ENCODE data around the gene SEMA3D.

The SEMA3D gene

DNA sequence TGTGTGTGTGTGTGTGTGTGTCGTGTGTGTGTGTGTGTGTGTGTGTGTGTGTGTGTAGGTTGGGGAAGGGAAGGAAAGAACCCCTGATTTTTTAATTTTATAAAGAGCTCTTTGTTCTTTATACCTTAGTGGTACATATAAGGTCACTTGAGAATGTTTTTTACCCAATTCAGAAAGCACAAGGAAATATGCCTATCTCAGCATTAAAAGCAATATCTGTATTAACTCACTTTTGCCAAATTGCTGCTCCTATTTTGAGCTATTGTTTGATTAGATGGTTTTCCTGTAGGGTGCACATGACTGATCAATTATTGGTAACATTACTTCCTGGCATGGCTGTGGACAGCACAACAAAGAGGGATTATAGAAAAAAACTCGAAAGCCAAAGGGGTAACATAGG, 60.5 kb downstream of the SEMA3D start:
- Histone ChIP-seq H2AFZ (ENCODE audit: low read depth, low read length) (no peak overlapping the region), H3K27me3 (ENCODE audit: low read depth, low read length) (no peaks in the 10 kb centered on the region), H4K20me1 (ENCODE audit: insufficient read depth, low read length) (no peaks in the 10 kb centered on the region), H3K36me3 (replicated peaks; ENCODE audit: low read depth, low read length) (no peaks in the 10 kb centered on the region), H3K79me2 (ENCODE audit: low read length) (no peaks in the 10 kb centered on the region), H3K4me2 (ENCODE audit: low read length) (no peak overlapping the region), H3K27ac (ENCODE audit: low read length) (no peak overlapping the region), H3K9ac (ENCODE audit: low read length) (no peak overlapping the region), H3K4me3 (ENCODE audit: low read length) (no peak overlapping the region), H3K9me3 (ENCODE audit: insufficient read depth, low read length) (no peaks in the 10 kb centered on the region), H3K4me1 (ENCODE audit: low read length) (no peaks in the 10 kb centered on the region)
- no peak for TF ChIP-seq EZH2phosphoT487 (IDR thresholded peaks at IDR 0.05; ENCODE audit: low read depth)
- TF ChIP-seq, protein P1, sequence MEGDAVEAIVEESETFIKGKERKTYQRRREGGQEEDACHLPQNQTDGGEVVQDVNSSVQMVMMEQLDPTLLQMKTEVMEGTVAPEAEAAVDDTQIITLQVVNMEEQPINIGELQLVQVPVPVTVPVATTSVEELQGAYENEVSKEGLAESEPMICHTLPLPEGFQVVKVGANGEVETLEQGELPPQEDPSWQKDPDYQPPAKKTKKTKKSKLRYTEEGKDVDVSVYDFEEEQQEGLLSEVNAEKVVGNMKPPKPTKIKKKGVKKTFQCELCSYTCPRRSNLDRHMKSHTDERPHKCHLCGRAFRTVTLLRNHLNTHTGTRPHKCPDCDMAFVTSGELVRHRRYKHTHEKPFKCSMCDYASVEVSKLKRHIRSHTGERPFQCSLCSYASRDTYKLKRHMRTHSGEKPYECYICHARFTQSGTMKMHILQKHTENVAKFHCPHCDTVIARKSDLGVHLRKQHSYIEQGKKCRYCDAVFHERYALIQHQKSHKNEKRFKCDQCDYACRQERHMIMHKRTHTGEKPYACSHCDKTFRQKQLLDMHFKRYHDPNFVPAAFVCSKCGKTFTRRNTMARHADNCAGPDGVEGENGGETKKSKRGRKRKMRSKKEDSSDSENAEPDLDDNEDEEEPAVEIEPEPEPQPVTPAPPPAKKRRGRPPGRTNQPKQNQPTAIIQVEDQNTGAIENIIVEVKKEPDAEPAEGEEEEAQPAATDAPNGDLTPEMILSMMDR (IDR thresholded peaks at IDR 0.05; ENCODE audit: low read depth, low read length) = no peak

GRCh38 chr7:85125651-85126131, 61.2 kb downstream of the SEMA3D start:
- no peaks in the 10 kb centered on the region for H3K9me3 ChIP-seq (ENCODE audit: insufficient read depth, low read length)
- no peaks in the 10 kb centered on the region for H4K20me1 ChIP-seq (ENCODE audit: insufficient read depth, low read length)
- H3K27ac ChIP-seq (ENCODE audit: low read length) = no peak overlapping the region
- no peaks in the 10 kb centered on the region for H3K4me1 ChIP-seq (ENCODE audit: low read length)
- H3K36me3 ChIP-seq (replicated peaks; ENCODE audit: low read depth, low read length) = no peaks in the 10 kb centered on the region
- H3K4me2 ChIP-seq (ENCODE audit: low read length) = no peak overlapping the region
- TF ChIP-seq, protein P1 (IDR thresholded peaks at IDR 0.05; ENCODE audit: low read depth, low read length) = no peak
- no peak for TF ChIP-seq EZH2phosphoT487 (IDR thresholded peaks at IDR 0.05; ENCODE audit: low read depth)
- no peak overlapping the region for H3K9ac ChIP-seq (ENCODE audit: low read length)
- H3K4me3 ChIP-seq (ENCODE audit: low read length) = no peak overlapping the region
- no peaks in the 10 kb centered on the region for H3K27me3 ChIP-seq (ENCODE audit: low read depth, low read length)
- H3K79me2 ChIP-seq (ENCODE audit: low read length) = no peaks in the 10 kb centered on the region
- no peak overlapping the region for H2AFZ ChIP-seq (ENCODE audit: low read depth, low read length)

GRCh38 chr7:85125176-85125575, 61.7 kb downstream of the SEMA3D start:
- Histone ChIP-seq H3K9me3 (ENCODE audit: insufficient read depth, low read length) (no peaks in the 10 kb centered on the region), H3K36me3 (replicated peaks; ENCODE audit: low read depth, low read length) (no peaks in the 10 kb centered on the region), H3K4me2 (ENCODE audit: low read length) (no peak overlapping the region), H3K4me1 (ENCODE audit: low read length) (no peaks in the 10 kb centered on the region), H3K27me3 (ENCODE audit: low read depth, low read length) (no peaks in the 10 kb centered on the region), H3K9ac (ENCODE audit: low read length) (no peak overlapping the region), H4K20me1 (ENCODE audit: insufficient read depth, low read length) (no peaks in the 10 kb centered on the region), H2AFZ (ENCODE audit: low read depth, low read length) (no peak overlapping the region), H3K27ac (ENCODE audit: low read length) (no peak overlapping the region), H3K4me3 (ENCODE audit: low read length) (no peak overlapping the region), H3K79me2 (ENCODE audit: low read length) (no peaks in the 10 kb centered on the region)
- TF ChIP-seq, protein P1 (IDR thresholded peaks at IDR 0.05; ENCODE audit: low read depth, low read length) = no peak
- no peak for TF ChIP-seq EZH2phosphoT487 (IDR thresholded peaks at IDR 0.05; ENCODE audit: low read depth)

GRCh38 chr7:85119934-85120333, 66.9 kb downstream of the SEMA3D start:
- Histone ChIP-seq H3K27ac (ENCODE audit: low read length) (no peak overlapping the region), H3K79me2 (ENCODE audit: low read length) (no peaks in the 10 kb centered on the region), H3K4me2 (ENCODE audit: low read length) (no peak overlapping the region), H3K36me3 (replicated peaks; ENCODE audit: low read depth, low read length) (no peaks in the 10 kb centered on the region), H3K4me1 (ENCODE audit: low read length) (no peaks in the 10 kb centered on the region), H3K4me3 (ENCODE audit: low read length) (no peak overlapping the region), H4K20me1 (ENCODE audit: insufficient read depth, low read length) (no peaks in the 10 kb centered on the region), H3K9ac (ENCODE audit: low read length) (no peak overlapping the region), H2AFZ (ENCODE audit: low read depth, low read length) (no peak overlapping the region), H3K27me3 (ENCODE audit: low read depth, low read length) (no peaks in the 10 kb centered on the region), H3K9me3 (ENCODE audit: insufficient read depth, low read length) (no peaks in the 10 kb centered on the region)
- TF ChIP-seq, protein P1 (IDR thresholded peaks at IDR 0.05; ENCODE audit: low read depth, low read length) = no peak
- TF ChIP-seq EZH2phosphoT487 (IDR thresholded peaks at IDR 0.05; ENCODE audit: low read depth) = no peak
